Tibial nerve (tissue), 4 donors: Measurements from ENCODE around the gene DNM3. TPM values are rescaled to one million over a fixed set of nuclear protein-coding genes. Genes with fewer than 3 reads are reported as not detected.

ENCODE experiments used
- DNase-seq, 2 donors: peaks; one replicate each; pipeline ENCODE4 v3.0.0-alpha.2; 2019; ENCODE audit warnings: low spot score in 2 of 2
- H3K27ac ChIP-seq, 4 donors: fragments of 200-600 bp; sonication (generic) in 3 of 4; one replicate each; pipeline ENCODE4 v1.5.1; 2017 to 2019; ENCODE audit warnings: mild to moderate bottlenecking in 1 of 4
- H3K27me3 ChIP-seq, 2 donors: fragments of 200-600 bp; sonication (generic) in 1 of 2; one replicate each; pipeline versions ENCODE4 v1.5.1 to v1.6.0; 2017 to 2019
- H3K36me3 ChIP-seq, 3 donors: fragments of 200-600 bp; sonication (generic); one replicate each; pipeline ENCODE4 v1.5.1; 2018 to 2019
- H3K4me1 ChIP-seq, 4 donors: fragments of 200-600 bp; sonication (generic) in 3 of 4; one replicate each; pipeline ENCODE4 v1.5.1; 2017 to 2019
- H3K4me3 ChIP-seq, 4 donors: fragments of 200-600 bp; sonication (generic) in 3 of 4; one replicate each; pipeline ENCODE4 v1.5.1; 2017 to 2019; ENCODE audit warnings: mild to moderate bottlenecking in 1 of 4, moderate library complexity in 1 of 4
- H3K9me3 ChIP-seq, 4 donors: fragments of 200-600 bp; sonication (generic) in 3 of 4; one replicate each; pipeline ENCODE4 v1.5.1; 2017 to 2019
- CTCF ChIP-seq, 5 experiments: fragments of 200-600 bp in 3 of 5; fragments of 450-650 bp in 2 of 5; sonication (generic) in 3 of 5; IDR thresholded peaks; one replicate each; pipeline ENCODE4 v1.5.1; 2016 to 2019; ENCODE audit warnings: antibody characterized with exemption in 5 of 5, mild to moderate bottlenecking in 3 of 5, moderate library complexity in 2 of 5
- EP300 ChIP-seq, 2 donors: sonication (generic); formaldehyde crosslinking; IDR thresholded peaks; one replicate each; pipeline ENCODE4 v1.6.1; 2017; ENCODE audit warnings: antibody characterized with exemption in 2 of 2, mild to moderate bottlenecking in 1 of 2
- POLR2A ChIP-seq, 2 donors: fragments of 450-650 bp; IDR thresholded peaks; one replicate each; pipeline ENCODE4 v1.6.1; 2017; ENCODE audit warnings: antibody characterized with exemption in 2 of 2, mild to moderate bottlenecking in 2 of 2, moderate library complexity in 2 of 2
- WGBS, 2 donors: methylation state at CpG; one replicate each; pipeline ENCODE4 v1.1.5; 2018; 5-methylcytosine and 5-hydroxymethylcytosine counted together
- total RNA-seq, 4 donors: library from RNA; depleted of rRNA; stranded (reverse); fragments of >200 nt; gene quantifications; one replicate each; pipeline ENCODE4 v1.1.0, GENCODE V29; 2016

DNM3 gene
- total RNA-seq, 4 donors from 2014 or later = 9.8 to 15.3 (median 12.3) TPM

- TF ChIP-seq CTCF (IDR thresholded peaks at IDR 0.05) (no peak), EP300 (IDR thresholded peaks at IDR 0.05) (no peak), POLR2A (IDR thresholded peaks at IDR 0.05) (no peak)
- Histone ChIP-seq H3K4me3 (no peak overlapping the region), H3K4me1 (no peaks in the 10 kb centered on the region), H3K27ac (no peak overlapping the region), H3K27me3 (no peaks in the 10 kb centered on the region), H3K36me3 (no peaks in the 10 kb centered on the region), H3K9me3 (no peaks in the 10 kb centered on the region)
- WGBS, 2 donors = 68 to 69% methylated on average over 5 of the region's 5 CpGs
- DNase-seq = no peak
Measured at GRCh38 chr1:172109359-172109758, 268.1 kb downstream of the DNM3 start.

- no peaks in the 10 kb centered on the region for H3K36me3 ChIP-seq
- TF ChIP-seq EP300 (IDR thresholded peaks at IDR 0.05) = no peak
- TF ChIP-seq POLR2A (IDR thresholded peaks at IDR 0.05) = no peak
- no peak for TF ChIP-seq CTCF (IDR thresholded peaks at IDR 0.05)
- no peak for DNase-seq
- no peaks in the 10 kb centered on the region for H3K27me3 ChIP-seq
- 94 to 100% methylated on average over 1 of the region's 1 CpG for WGBS, 2 donors
- H3K4me1 ChIP-seq = no peaks in the 10 kb centered on the region
- no peak overlapping the region for H3K27ac ChIP-seq
- no peaks in the 10 kb centered on the region for H3K9me3 ChIP-seq
- H3K4me3 ChIP-seq = no peak overlapping the region
Measured at GRCh38 chr1:172112576-172112975, 271.3 kb downstream of the DNM3 start.

- no peak for TF ChIP-seq POLR2A (IDR thresholded peaks at IDR 0.05)
- no peak for TF ChIP-seq EP300 (IDR thresholded peaks at IDR 0.05)
- no peak for TF ChIP-seq CTCF (IDR thresholded peaks at IDR 0.05)
- no peaks in the 10 kb centered on the region for H3K4me1 ChIP-seq
- WGBS, 2 donors = 66 to 67% methylated on average over 1 of the region's 1 CpG
- DNase-seq = no peak
- no peaks in the 10 kb centered on the region for H3K27me3 ChIP-seq
- H3K27ac ChIP-seq = no peak overlapping the region
- no peaks in the 10 kb centered on the region for H3K9me3 ChIP-seq
- H3K4me3 ChIP-seq = no peak overlapping the region
- no peaks in the 10 kb centered on the region for H3K36me3 ChIP-seq
Measured at GRCh38 chr1:172117800-172118199, 276.5 kb downstream of the DNM3 start.

GRCh38 chr1:172118618-172119017, 277.3 kb downstream of the DNM3 start:
- Histone ChIP-seq H3K4me3 (no peak overlapping the region), H3K27ac (no peak overlapping the region), H3K36me3 (no peaks in the 10 kb centered on the region), H3K4me1 (no peaks in the 10 kb centered on the region), H3K9me3 (no peaks in the 10 kb centered on the region), H3K27me3 (no peaks in the 10 kb centered on the region)
- WGBS, 2 donors = 71 to 73% methylated on average over 3 of the region's 3 CpGs
- TF ChIP-seq EP300 (IDR thresholded peaks at IDR 0.05) (no peak), POLR2A (IDR thresholded peaks at IDR 0.05) (no peak), CTCF (IDR thresholded peaks at IDR 0.05) (no peak)
- DNase-seq = no peak

- WGBS, 2 donors = 95% methylated on average over 10 of the region's 10 CpGs
- H3K4me1 ChIP-seq = no peaks in the 10 kb centered on the region
Measured at GRCh38 chr1:172119184-172119583, 277.9 kb downstream of the DNM3 start.

More at GRCh38 chr1:172119184-172119583, 277.9 kb downstream of the DNM3 start:
- H3K27ac ChIP-seq = no peak overlapping the region
- no peak for DNase-seq
- no peaks in the 10 kb centered on the region for H3K27me3 ChIP-seq
- H3K4me3 ChIP-seq = no peak overlapping the region
- TF ChIP-seq EP300 (IDR thresholded peaks at IDR 0.05) = no peak
- no peak for TF ChIP-seq POLR2A (IDR thresholded peaks at IDR 0.05)
- no peak for TF ChIP-seq CTCF (IDR thresholded peaks at IDR 0.05)
- no peaks in the 10 kb centered on the region for H3K36me3 ChIP-seq
- no peaks in the 10 kb centered on the region for H3K9me3 ChIP-seq
